ENCODE results near the gene SLC6A14.

DNA sequence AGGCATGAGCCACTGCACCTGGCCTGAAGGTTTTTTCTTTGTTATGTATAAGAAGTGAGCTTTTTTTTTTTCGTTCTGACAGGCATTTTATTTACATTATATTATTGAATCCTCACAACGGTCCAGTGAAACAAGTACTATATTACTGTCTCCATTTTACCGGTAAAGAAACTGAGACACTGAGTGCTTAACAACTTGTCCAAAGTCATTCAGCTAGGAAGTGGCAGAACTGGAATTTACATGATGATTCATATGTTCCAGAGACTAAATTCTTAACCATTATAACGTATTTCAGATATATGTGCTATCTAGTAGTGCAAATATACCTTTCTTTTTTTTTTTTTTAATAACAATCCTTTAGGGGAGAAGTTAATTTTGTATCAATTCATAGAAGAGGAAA, 18.4 kb upstream of the SLC6A14 start:
- TF ChIP-seq CTCF (IDR thresholded peaks at IDR 0.05) (no peak), POLR2A (IDR thresholded peaks at IDR 0.05) (no peak), EP300 (IDR thresholded peaks at IDR 0.05) (no peak)
